CD4-positive, CD25-positive, alpha-beta regulatory T cell (primary cell): ENCODE data around the gene PRRT3. TPM values are rescaled to one million over a fixed set of nuclear protein-coding genes. Genes with fewer than 3 reads are reported as not detected.
"Not testable (repeated sequence)": the region's sequence is repeated elsewhere in the genome, so short reads cannot be mapped to it uniquely, and the experiment has no call there.

Source experiments
- ATAC-seq, 2 donors: fragments of 150-1000 bp; cut with Tn5 transposase; one replicate each; pipeline ENCODE4 v1.10.0; 2021; ENCODE audit warnings: low read depth in 2 of 2, moderate number of reproducible peaks in 2 of 2, moderate library complexity in 1 of 2
- DNase-seq, 3 donors: peaks; one replicate each; pipeline versions ENCODE4 v3.0.0 to v3.0.0-alpha.2; 2012 to 2022; ENCODE audit warnings: mixed read lengths in 1 of 3
- H3K27ac ChIP-seq: one replicate; pipeline ENCODE4 v1.7.0; 2013; ENCODE audit warnings: mild to moderate bottlenecking, low read length; ENCODE audit not compliant: insufficient read depth, poor library complexity, severe bottlenecking
- H3K27me3 ChIP-seq: one replicate; pipeline ENCODE4 v1.7.0; 2013; ENCODE audit warnings: low read length; ENCODE audit not compliant: control insufficient read depth, insufficient read depth
- H3K36me3 ChIP-seq: one replicate; pipeline ENCODE4 v1.7.0; 2013; ENCODE audit warnings: mild to moderate bottlenecking, low read length, moderate library complexity; ENCODE audit not compliant: control insufficient read depth, insufficient read depth
- H3K4me1 ChIP-seq: 2 replicates; pipeline ENCODE4 v1.7.0; 2013; ENCODE audit warnings: mild to moderate bottlenecking, low read length; ENCODE audit not compliant: insufficient read depth, control insufficient read depth, poor library complexity, severe bottlenecking
- H3K4me3 ChIP-seq: one replicate; pipeline ENCODE4 v1.7.0; 2013; ENCODE audit warnings: low read depth, mild to moderate bottlenecking, low read length, moderate library complexity
- H3K9me3 ChIP-seq, 2 experiments: 1 replicate in 1 of 2; 2 replicates in 1 of 2; pipeline ENCODE4 v1.7.0; 2013; ENCODE audit warnings: low read length in 2 of 2, mild to moderate bottlenecking in 1 of 2, moderate library complexity in 1 of 2; ENCODE audit not compliant: control insufficient read depth in 2 of 2
- H3K27ac Mint-ChIP-seq, 3 donors: one replicate each; pipeline ENCODE4 v1.8.0; 2020 to 2022; ENCODE audit warnings: mild to moderate bottlenecking in 3 of 3, mixed read lengths in 3 of 3, moderate library complexity in 2 of 3
- H3K27me3 Mint-ChIP-seq: one replicate; pipeline ENCODE4 v1.8.0; 2022; ENCODE audit warnings: mild to moderate bottlenecking, mixed read lengths
- H3K36me3 Mint-ChIP-seq: one replicate; pipeline ENCODE4 v1.8.0; 2020; ENCODE audit warnings: mixed read lengths
- H3K4me1 Mint-ChIP-seq, 4 donors: one replicate each; pipeline ENCODE4 v1.8.0; 2020 to 2022; ENCODE audit warnings: mixed read lengths in 4 of 4, mild to moderate bottlenecking in 1 of 4
- H3K4me3 Mint-ChIP-seq, 4 donors: one replicate each; pipeline ENCODE4 v1.8.0; 2020 to 2022; ENCODE audit warnings: mild to moderate bottlenecking in 4 of 4, mixed read lengths in 4 of 4, moderate library complexity in 3 of 4
- H3K9me3 Mint-ChIP-seq, 7 donors: one replicate each; pipeline ENCODE4 v1.8.0; 2020 to 2022; ENCODE audit warnings: mixed read lengths in 7 of 7, mild to moderate bottlenecking in 3 of 7, moderate library complexity in 2 of 7
- polyA plus RNA-seq, 4 donors: library from polyadenylated mRNA; unstranded; fragments of 300-500 nt; fragmentation: Illumina TruSeq; gene quantifications; one replicate each; pipeline ENCODE4 v1.2.3, GENCODE V29; 2021
- total RNA-seq: library from RNA; stranded (reverse); gene quantifications from one replicate; pipeline ENCODE4 v1.2.3, GENCODE V29; 2022

Gene PRRT3
- total and polyA plus RNA-seq, 5 donors from 2014 or later = 3.0 to 4.7 (median 4.3) TPM

DNA sequence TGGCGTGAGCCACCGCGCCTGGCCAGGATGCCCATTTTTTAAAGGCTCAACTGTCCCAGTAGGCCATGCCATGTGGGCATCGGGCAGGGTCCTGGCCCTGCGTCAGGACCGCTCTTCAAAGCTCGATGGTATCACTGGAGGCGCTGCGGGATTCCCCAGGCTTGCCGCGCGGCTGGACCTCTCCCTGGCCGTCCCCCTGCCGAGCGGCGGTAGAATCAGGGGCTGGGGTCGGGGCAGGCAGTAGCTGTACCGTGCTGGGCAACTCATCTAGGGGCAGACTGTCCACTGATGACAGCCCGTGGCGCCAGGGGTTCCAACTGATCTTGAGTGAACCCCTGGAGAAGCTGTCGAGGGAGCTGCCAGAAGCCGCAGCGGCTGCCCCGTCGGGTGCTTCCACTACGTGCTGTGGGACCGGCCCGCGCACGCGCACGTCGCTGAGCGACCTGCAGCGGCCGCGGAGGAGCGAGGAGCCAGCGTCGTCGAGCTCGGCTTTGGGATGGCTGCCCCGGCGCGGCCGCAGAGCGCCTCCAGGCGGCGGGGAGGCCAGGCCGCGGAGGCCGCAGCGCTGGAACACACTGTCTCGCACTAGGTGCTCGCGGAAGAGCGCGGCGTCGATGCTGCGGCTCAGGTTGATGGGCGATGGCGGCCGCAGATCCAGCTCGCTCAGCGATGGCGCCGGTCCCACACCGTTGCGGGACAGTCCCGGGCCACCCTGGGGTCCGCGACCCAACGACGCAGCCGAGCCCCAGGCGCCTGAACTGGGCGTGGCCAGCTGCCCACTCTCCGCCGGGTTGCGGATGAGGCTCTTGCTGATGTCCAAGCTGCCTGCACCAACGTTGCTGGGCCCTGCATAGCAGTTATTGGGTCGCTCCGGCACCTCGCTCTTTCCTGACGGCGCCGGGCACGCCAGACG is 5.8 kb downstream of the PRRT3 start:
- peaks cover 0 to 17% (median 8%) of the 10 kb centered on the region in 4 donors for H3K4me1 Mint-ChIP-seq
- no peaks in the 10 kb centered on the region for H3K36me3 ChIP-seq
- peak overlapping the region; percentile 64 for H3K27ac ChIP-seq
- DNase-seq (peak; percentile 69 to 86 (median 84)), ATAC-seq (peak; percentile 90 to 91)
- no peaks in the 10 kb centered on the region for H3K9me3 ChIP-seq
- H3K27me3 Mint-ChIP-seq = peaks cover 6% of the 10 kb centered on the region
- H3K4me3 Mint-ChIP-seq = peak overlapping the region in 3 of 4 donors; percentile 57 to 77 (median 66)
- H3K4me3 ChIP-seq = no peak overlapping the region
- peak overlapping the region in 2 of 3 donors; percentile 36 to 68 for H3K27ac Mint-ChIP-seq
- H3K9me3 Mint-ChIP-seq = no peaks in the 10 kb centered on the region
- peaks cover 5% of the 10 kb centered on the region for H3K4me1 ChIP-seq
- peaks cover 5% of the 10 kb centered on the region for H3K36me3 Mint-ChIP-seq
- H3K27me3 ChIP-seq = no peaks in the 10 kb centered on the region

DNA sequence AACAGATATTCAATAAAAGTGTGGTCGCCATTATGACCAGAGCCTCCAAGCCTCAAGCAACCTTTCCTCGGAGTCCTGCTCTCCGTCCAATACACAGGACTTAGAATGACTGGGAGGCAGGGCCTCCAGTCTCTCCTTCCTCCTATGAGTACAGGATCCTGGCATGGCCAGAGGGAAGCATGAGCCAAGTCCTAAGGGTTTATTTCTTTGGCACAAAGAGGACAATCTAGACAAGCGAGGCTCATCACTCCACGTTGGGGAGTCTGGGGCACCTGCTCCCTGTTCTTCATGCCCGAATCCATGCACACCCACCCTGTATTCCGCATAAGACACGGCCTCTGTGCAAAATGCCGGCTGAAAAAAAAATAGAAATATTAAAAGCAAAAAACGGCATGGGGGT is 6.8 kb downstream of the PRRT3 start:
- peaks cover 0 to 8% (median 3%) of the 10 kb centered on the region in 4 donors for H3K4me1 Mint-ChIP-seq
- DNase-seq (no peak), ATAC-seq (no peak)
- no peak overlapping the region for H3K27ac Mint-ChIP-seq
- no peaks in the 10 kb centered on the region for H3K9me3 Mint-ChIP-seq
- no peaks in the 10 kb centered on the region for H3K27me3 ChIP-seq
- H3K4me3 ChIP-seq = no peak overlapping the region
- no peaks in the 10 kb centered on the region for H3K36me3 ChIP-seq
- peaks cover 9% of the 10 kb centered on the region for H3K36me3 Mint-ChIP-seq
- H3K27me3 Mint-ChIP-seq = peaks cover 6% of the 10 kb centered on the region
- no peak overlapping the region for H3K27ac ChIP-seq
- peak overlapping the region in 2 of 4 donors; percentile 53 to 54 for H3K4me3 Mint-ChIP-seq
- H3K9me3 ChIP-seq = no peaks in the 10 kb centered on the region
- no peaks in the 10 kb centered on the region for H3K4me1 ChIP-seq

GRCh38 chr3:9944271-9944670 is 7.9 kb downstream of the PRRT3 start:
- peak overlapping the region in 2 of 4 donors; percentile 39 to 47 for H3K4me3 Mint-ChIP-seq
- Histone ChIP-seq H3K4me1 (no peaks in the 10 kb centered on the region), H3K9me3 (no peaks in the 10 kb centered on the region), H3K27me3 (no peaks in the 10 kb centered on the region), H3K36me3 (no peaks in the 10 kb centered on the region), H3K4me3 (no peak overlapping the region), H3K27ac (no peak overlapping the region)
- H3K9me3 Mint-ChIP-seq = no peaks in the 10 kb centered on the region
- peaks cover 6% of the 10 kb centered on the region for H3K27me3 Mint-ChIP-seq
- no peak overlapping the region for H3K27ac Mint-ChIP-seq
- DNase-seq (no peak), ATAC-seq (no peak)
- H3K36me3 Mint-ChIP-seq = peaks cover 9% of the 10 kb centered on the region
- H3K4me1 Mint-ChIP-seq = peaks cover 0 to 7% (median 3%) of the 10 kb centered on the region in 4 donors

DNA sequence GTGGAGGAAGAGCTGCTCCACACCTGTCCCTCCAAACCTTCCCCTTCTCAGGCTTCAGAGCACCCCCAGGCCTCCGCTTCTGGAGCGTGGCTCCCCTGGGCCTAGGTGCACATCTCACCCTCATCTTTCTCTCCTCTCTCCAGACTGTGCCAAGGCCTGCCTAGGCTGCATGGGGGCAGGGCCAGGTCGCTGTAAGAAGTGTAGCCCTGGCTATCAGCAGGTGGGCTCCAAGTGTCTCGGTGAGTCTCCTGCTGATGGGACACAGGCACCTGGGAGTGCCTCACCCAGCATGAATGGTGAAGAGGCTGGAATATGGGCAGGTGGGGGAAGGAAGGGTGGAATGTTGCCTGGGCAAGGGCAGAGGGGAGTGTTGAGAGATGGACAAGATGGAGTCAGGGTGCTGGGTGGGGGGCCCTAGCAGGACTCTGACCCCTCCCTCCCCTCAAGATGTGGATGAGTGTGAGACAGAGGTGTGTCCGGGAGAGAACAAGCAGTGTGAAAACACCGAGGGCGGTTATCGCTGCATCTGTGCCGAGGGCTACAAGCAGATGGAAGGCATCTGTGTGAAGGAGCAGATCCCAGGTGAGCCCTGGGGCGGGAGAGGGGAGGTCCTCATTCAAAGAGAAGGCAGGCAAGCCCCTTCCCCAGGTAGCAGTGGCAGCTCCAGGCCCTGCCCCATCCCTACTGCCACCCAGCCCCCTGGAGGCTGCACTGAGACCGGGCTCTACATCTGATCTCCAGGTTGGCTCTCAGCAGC is 9.1 kb downstream of the PRRT3 start:
- no peaks in the 10 kb centered on the region for H3K4me1 ChIP-seq
- H3K36me3 Mint-ChIP-seq = peaks cover 11% of the 10 kb centered on the region
- no peak overlapping the region for H3K4me3 ChIP-seq
- no peaks in the 10 kb centered on the region for H3K9me3 Mint-ChIP-seq
- H3K27me3 ChIP-seq = no peaks in the 10 kb centered on the region
- no peak overlapping the region for H3K4me3 Mint-ChIP-seq
- ATAC-seq (no peak), DNase-seq (no peak)
- H3K27ac ChIP-seq = no peak overlapping the region
- H3K4me1 Mint-ChIP-seq = peaks cover 0 to 7% (median 3%) of the 10 kb centered on the region in 4 donors
- peaks cover 6% of the 10 kb centered on the region for H3K27me3 Mint-ChIP-seq
- no peaks in the 10 kb centered on the region for H3K36me3 ChIP-seq
- no peaks in the 10 kb centered on the region for H3K9me3 ChIP-seq
- peak overlapping the region in 2 of 3 donors; percentile 29 to 94 for H3K27ac Mint-ChIP-seq

GRCh38 chr3:9942164-9942563 is 10.0 kb downstream of the PRRT3 start:
- H3K36me3 Mint-ChIP-seq = peaks cover 13% of the 10 kb centered on the region
- no peaks in the 10 kb centered on the region for H3K9me3 Mint-ChIP-seq
- Histone ChIP-seq H3K9me3 (no peaks in the 10 kb centered on the region), H3K4me3 (no peak overlapping the region), H3K27ac (no peak overlapping the region), H3K36me3 (peaks cover 8% of the 10 kb centered on the region), H3K27me3 (no peaks in the 10 kb centered on the region), H3K4me1 (no peaks in the 10 kb centered on the region)
- H3K4me3 Mint-ChIP-seq = peak overlapping the region in 1 of 4 donors; percentile 50
- ATAC-seq (no peak), DNase-seq (no peak)
- peaks cover 0 to 8% (median 3%) of the 10 kb centered on the region in 4 donors for H3K4me1 Mint-ChIP-seq
- peaks cover 6% of the 10 kb centered on the region for H3K27me3 Mint-ChIP-seq
- H3K27ac Mint-ChIP-seq = peak overlapping the region in 2 of 3 donors; percentile 15 to 29

GRCh38 chr3:9940746-9941145 is 11.5 kb downstream of the PRRT3 start:
- Histone ChIP-seq H3K36me3 (peaks cover 12% of the 10 kb centered on the region), H3K27me3 (no peaks in the 10 kb centered on the region), H3K27ac (no peak overlapping the region), H3K4me3 (no peak overlapping the region), H3K9me3 (no peaks in the 10 kb centered on the region), H3K4me1 (no peaks in the 10 kb centered on the region)
- ATAC-seq (no peak), DNase-seq (no peak)
- Mint-ChIP-seq H3K4me1 (peaks cover 6 to 14% (median 6%) of the 10 kb centered on the region in 4 donors), H3K9me3 (no peaks in the 10 kb centered on the region), H3K36me3 (peaks cover 14% of the 10 kb centered on the region), H3K27me3 (peaks cover 6% of the 10 kb centered on the region), H3K4me3 (no peak overlapping the region), H3K27ac (peak overlapping the region in 1 of 3 donors; percentile 26)

- not testable (repeated sequence) for H3K9me3 Mint-ChIP-seq, H3K27me3 Mint-ChIP-seq, H3K27ac ChIP-seq, H3K4me3 ChIP-seq, DNase-seq, H3K27me3 ChIP-seq, H3K4me3 Mint-ChIP-seq, H3K27ac Mint-ChIP-seq, H3K4me1 ChIP-seq, H3K9me3 ChIP-seq, ATAC-seq
- Mint-ChIP-seq H3K4me1 (peaks cover 9 to 18% (median 12%) of the 10 kb centered on the region in 4 donors), H3K36me3 (peaks cover 21% of the 10 kb centered on the region)
- peaks cover 12% of the 10 kb centered on the region for H3K36me3 ChIP-seq
Observed at GRCh38 chr3:9939906-9940305, 12.3 kb downstream of the PRRT3 start.
